MCF 10A (cell line): ENCODE measurements around the gene ITGAV. TPM values are rescaled to one million over a fixed set of nuclear protein-coding genes. Genes with fewer than 3 reads are reported as not detected.

Source experiments
- BruUV-seq: library from RNA; stranded (reverse); fragments of 400-500 nt; replicated peaks from 2 replicates; lab custom pipeline; 2021; lab: Mats Ljungman, UMichigan
- CTCF ChIA-PET: fragments of 300-600 bp; sonication (Branson Sonifier 250); formaldehyde crosslinking; extraction: SDS; loops from one replicate; lab custom pipeline; 2021; ENCODE audit warnings: antibody characterized with exemption, inconsistent platforms; lab: Yijun Ruan, JAX
- POLR2A ChIA-PET: fragments of 300-600, 350-650 bp; sonication (Branson Sonifier 250); formaldehyde crosslinking; extraction: SDS; loops from one replicate; lab custom pipeline; 2020; ENCODE audit warnings: antibody characterized with exemption, inconsistent platforms; lab: Yijun Ruan, JAX
- DNase-seq: peaks from one replicate; pipeline ENCODE4 v3.0.0-alpha.2; 2018; ENCODE audit not compliant: unreplicated experiment
- H3K27ac Mint-ChIP-seq: one replicate; pipeline ENCODE4 v1.8.0; 2022; ENCODE audit warnings: mild to moderate bottlenecking, low read depth, mixed read lengths; ENCODE audit not compliant: unreplicated experiment
- H3K27me3 Mint-ChIP-seq: one replicate; pipeline ENCODE4 v1.8.0; 2022; ENCODE audit warnings: mixed read lengths; ENCODE audit not compliant: insufficient read depth, unreplicated experiment
- H3K36me3 Mint-ChIP-seq: one replicate; pipeline ENCODE4 v1.8.0; 2022; ENCODE audit warnings: mild to moderate bottlenecking, moderate library complexity, mixed read lengths; ENCODE audit not compliant: insufficient read depth, unreplicated experiment
- H3K4me1 Mint-ChIP-seq: one replicate; pipeline ENCODE4 v1.8.0; 2022; ENCODE audit warnings: mixed read lengths; ENCODE audit not compliant: insufficient read depth, unreplicated experiment
- H3K4me3 Mint-ChIP-seq: one replicate; pipeline ENCODE4 v1.8.0; 2022; ENCODE audit warnings: mild to moderate bottlenecking, moderate library complexity, mixed read lengths; ENCODE audit not compliant: unreplicated experiment
- H3K9me3 Mint-ChIP-seq: one replicate; pipeline ENCODE4 v1.8.0; 2022; ENCODE audit warnings: mixed read lengths; ENCODE audit not compliant: unreplicated experiment
- CTCF ChIP-seq: fragments of 200-600 bp; IDR thresholded peaks from one replicate; pipeline ENCODE4 v1.8.0; 2022; ENCODE audit warnings: antibody characterized with exemption, mild to moderate bottlenecking; ENCODE audit not compliant: unreplicated experiment
- intact Hi-C: fragments of 100-400 bp; cut with micrococcal nuclease; formaldehyde crosslinking; loops from 2 replicates; pipeline ENCODE4 v1.14.1; 2022
- total RNA-seq: library from RNA; stranded (reverse); gene quantifications from 2 replicates; pipeline ENCODE4 v1.2.3, GENCODE V29; 2022

The ITGAV gene
- total RNA-seq, 1 experiment from 2014 or later = 56.1 TPM

GRCh38 chr2:186644791-186645190 lies 54.9 kb downstream of the ITGAV start:
- DNase-seq = no peak
- intact Hi-C loops = loop anchor here (5.0 kb wide), 1 partner anchor 1037 kb away; no protein-coding TSS in a partner anchor
- no peaks in the 10 kb centered on the region for H3K9me3 Mint-ChIP-seq
- POLR2A ChIA-PET = interaction anchor here (0.5 to 1.8 kb wide), 2 partner anchors 55 to 620 kb away, joined by 3 to 5 read pairs; partner anchors contain the start of gene ITGAV
- no peaks in the 10 kb centered on the region for H3K4me1 Mint-ChIP-seq
- H3K4me3 Mint-ChIP-seq = no peak overlapping the region
- H3K27ac Mint-ChIP-seq = no peak overlapping the region
- no peaks in the 10 kb centered on the region for H3K27me3 Mint-ChIP-seq
- no TSS peak for BruUV-seq
- peaks cover 6% of the 10 kb centered on the region for H3K36me3 Mint-ChIP-seq
- no peak for TF ChIP-seq CTCF
- CTCF ChIA-PET = interaction anchor here (0.6 to 1.7 kb wide), 7 partner anchors 19 to 500 kb away, joined by 3 to 12 read pairs (median 4); no protein-coding TSS in a partner anchor

GRCh38 chr2:186645999-186646398 lies 56.1 kb downstream of the ITGAV start:
- H3K27ac Mint-ChIP-seq = no peak overlapping the region
- intact Hi-C loops = no loop called here
- no peaks in the 10 kb centered on the region for H3K9me3 Mint-ChIP-seq
- ChIA-PET POLR2A (no interaction called here), CTCF (interaction anchor here (1.0 kb wide), 1 partner anchor 139 kb away, joined by 3 read pairs; no protein-coding TSS in a partner anchor)
- H3K4me1 Mint-ChIP-seq = no peaks in the 10 kb centered on the region
- no peak overlapping the region for H3K4me3 Mint-ChIP-seq
- H3K27me3 Mint-ChIP-seq = no peaks in the 10 kb centered on the region
- no peak for DNase-seq
- no TSS peak for BruUV-seq
- TF ChIP-seq CTCF = no peak
- H3K36me3 Mint-ChIP-seq = peaks cover 12% of the 10 kb centered on the region

- Mint-ChIP-seq H3K4me3 (no peak overlapping the region), H3K9me3 (no peaks in the 10 kb centered on the region), H3K27me3 (no peaks in the 10 kb centered on the region), H3K36me3 (peaks cover 6% of the 10 kb centered on the region), H3K27ac (no peak overlapping the region), H3K4me1 (no peaks in the 10 kb centered on the region)
- no peak for DNase-seq
- POLR2A ChIA-PET = no interaction called here
- intact Hi-C loops = no loop called here
- CTCF ChIA-PET = interaction anchor here (0.5 kb wide), 1 partner anchor 84 kb away, joined by 3 read pairs; no protein-coding TSS in a partner anchor
- TF ChIP-seq CTCF = no peak
- BruUV-seq = no TSS peak
Measured at GRCh38 chr2:186648130-186648529, 58.3 kb downstream of the ITGAV start.

- POLR2A ChIA-PET = no interaction called here
- Mint-ChIP-seq H3K4me1 (no peaks in the 10 kb centered on the region), H3K27me3 (no peaks in the 10 kb centered on the region), H3K36me3 (peaks cover 25% of the 10 kb centered on the region), H3K4me3 (no peak overlapping the region), H3K9me3 (no peaks in the 10 kb centered on the region), H3K27ac (no peak overlapping the region)
- no TSS peak for BruUV-seq
- intact Hi-C loops = no loop called here
- no peak for TF ChIP-seq CTCF
- CTCF ChIA-PET = interaction anchor here (0.6 to 2.6 kb wide), 4 partner anchors 12 to 125 kb away, joined by 3 to 9 read pairs (median 4); no protein-coding TSS in a partner anchor
- no peak for DNase-seq
Measured at GRCh38 chr2:186653511-186653910, 63.7 kb downstream of the ITGAV start.
